Endometrial microvascular endothelial cells (primary cell): ENCODE measurements around the gene GFOD1. TPM values are rescaled to one million over a fixed set of nuclear protein-coding genes. Genes with fewer than 3 reads are reported as not detected.
"Not testable (repeated sequence)": the region's sequence is repeated elsewhere in the genome, so short reads cannot be mapped to it uniquely, and the experiment has no call there.

Source experiments
- in situ Hi-C: cut with HindIII; loops from 2 replicates; pipeline ENCODE4 v1.10.0; 2017; ENCODE audit warnings: low sequenced_read_pairs, low pct_unique_long_range_greater_than_20kb; ENCODE audit errors: inconsistent ontology term
- total RNA-seq: library from RNA; depleted of rRNA; stranded (reverse); fragments of >200 nt; gene quantifications from one replicate; pipeline ENCODE4 v1.2.3, GENCODE V29; 2015; ENCODE audit errors: inconsistent ontology term

Gene GFOD1
- total RNA-seq, 1 donor from 2014 or later = 27.7 TPM

DNA sequence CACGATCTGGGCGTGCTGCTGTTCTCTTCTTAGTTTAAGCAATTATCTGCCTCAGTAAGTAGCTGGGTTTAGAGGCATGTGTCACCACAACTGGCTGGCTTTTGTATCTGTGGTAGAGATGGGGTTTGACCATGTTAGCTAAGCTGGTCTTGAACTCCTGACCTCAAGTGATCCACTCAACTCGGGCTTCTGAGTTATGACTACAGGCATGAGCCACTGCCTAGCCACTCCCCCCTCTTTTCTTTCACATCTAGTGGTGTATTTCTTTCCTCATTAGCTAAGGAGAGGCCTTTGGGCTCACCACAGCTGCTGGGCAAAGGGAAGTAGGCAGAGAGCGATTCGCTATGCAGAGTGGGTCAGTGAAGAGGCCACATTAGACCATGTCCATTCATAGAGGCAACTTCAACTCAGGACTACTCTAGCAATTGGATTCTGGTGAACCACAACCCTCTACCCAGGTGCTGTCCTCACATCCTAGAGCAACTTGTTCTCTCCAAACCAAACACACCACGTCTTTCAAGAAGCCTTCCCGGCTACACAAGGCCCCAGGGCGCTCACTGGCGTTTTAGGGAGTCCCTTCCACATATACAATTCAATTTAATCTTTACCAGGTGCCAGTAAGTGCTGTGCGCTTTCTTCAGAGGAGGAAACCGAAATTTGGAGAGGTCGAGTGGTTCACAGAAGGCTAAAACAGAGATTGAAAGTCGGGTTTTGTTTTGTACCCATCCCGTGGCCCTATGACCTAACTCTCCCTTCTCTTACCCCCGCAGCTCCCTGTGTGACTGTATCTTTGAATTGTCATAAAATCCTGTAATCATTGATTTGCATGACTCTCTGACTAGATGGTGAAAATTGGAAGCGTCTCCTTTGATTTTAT lies 26.5 kb upstream of the GFOD1 start:
- in situ Hi-C loops = no loop called here

DNA sequence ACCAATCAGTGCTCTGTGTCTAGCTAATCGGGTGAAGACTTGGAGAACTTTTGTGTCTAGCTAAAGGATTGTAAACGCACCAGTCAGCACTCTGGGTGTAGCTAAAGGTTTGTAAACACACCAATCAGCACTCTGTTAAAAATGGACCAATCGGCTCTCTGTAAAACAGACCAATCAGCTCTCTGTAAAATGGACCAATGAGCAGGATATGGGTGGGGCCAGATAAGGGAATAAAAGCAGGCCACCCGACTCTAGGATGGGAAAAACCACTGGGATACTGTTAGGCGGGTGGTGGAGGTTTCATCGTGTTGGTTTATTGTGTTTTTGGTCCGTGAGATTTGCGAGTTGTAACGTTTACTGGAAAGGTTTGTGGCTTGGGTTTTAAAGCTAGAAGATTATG lies 25.5 kb upstream of the GFOD1 start:
- in situ Hi-C loops = no loop called here

DNA sequence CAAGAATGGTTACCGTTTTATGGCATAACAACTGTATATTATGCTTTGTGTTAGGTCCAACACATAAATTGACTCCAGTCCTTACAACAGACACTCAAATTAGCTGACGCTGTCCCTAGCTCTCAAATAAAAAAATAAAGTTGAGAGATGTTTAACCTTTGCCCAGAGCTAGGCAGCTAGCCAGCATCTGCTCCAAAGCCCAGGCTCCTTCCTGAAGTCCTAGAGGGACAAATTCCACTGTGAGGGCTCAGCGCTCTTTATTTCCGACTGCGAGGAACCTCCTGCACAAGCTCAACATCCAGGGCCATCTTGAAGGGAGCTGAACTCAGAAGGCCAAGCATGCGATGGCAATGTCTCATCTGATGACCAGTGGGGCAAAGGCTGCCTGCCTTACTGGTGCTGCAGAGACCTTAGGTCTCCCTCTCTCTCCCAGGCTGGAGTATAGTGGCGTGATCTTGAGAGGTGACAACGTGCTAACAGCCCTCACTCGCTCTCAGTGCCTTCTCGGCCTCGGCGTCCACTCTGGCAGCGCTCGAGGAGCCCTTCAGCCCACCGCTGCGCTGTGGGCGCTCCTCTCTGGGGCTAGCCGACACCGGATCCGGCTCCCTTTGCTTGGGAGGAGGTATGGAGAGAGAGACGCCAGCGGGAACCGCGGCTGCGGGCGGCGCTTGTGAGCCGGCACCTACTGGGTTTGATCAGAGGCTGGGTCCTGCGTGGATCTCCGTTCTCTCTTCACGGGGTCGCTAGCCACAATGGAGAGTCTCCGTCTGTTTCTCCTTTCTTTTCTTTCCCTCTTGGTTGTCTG lies 24.7 kb upstream of the GFOD1 start:
- in situ Hi-C loops = no loop called here

DNA sequence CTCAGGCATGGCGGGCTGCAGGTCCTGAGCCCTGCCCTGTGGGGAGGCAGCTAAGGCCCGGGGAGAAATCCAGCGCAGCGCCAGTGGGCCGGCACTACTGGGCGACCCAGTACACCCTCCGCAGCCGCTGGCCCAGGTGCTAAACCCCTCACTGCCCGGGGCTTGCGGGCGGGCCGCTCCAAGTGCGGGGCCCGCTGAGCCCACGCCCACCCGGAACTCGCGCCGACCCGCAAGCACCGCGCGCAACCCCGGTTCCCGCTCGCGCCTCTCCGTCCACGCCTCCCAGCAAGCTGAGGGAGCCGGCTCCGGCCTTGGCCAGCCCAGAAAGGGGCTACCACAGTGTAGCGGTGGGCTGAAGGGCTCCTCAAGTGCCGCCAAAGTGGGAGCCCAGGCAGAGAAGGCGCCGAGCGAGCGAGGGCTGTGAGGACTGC lies 23.8 kb upstream of the GFOD1 start:
- in situ Hi-C loops = not testable (repeated sequence)

DNA sequence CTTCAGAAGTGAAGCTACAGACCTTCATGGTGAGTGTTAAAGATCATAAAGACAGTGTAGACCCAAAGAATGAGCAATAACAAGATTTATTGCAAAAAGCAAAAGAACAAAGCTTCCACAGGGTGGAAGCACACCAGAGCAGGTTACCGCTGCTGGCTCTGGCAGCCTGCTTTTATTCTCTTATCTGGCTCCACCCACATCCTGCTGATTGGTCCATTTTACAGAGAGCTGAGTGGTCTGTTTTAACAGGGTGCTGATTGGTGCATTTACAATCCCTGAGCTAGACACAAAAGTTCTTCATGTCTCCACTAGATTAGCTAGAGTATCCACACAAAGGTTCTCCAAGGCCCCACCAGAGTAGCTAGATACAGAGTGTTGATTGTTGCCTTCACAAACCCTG lies 23.0 kb upstream of the GFOD1 start:
- in situ Hi-C loops = not testable (repeated sequence)

DNA sequence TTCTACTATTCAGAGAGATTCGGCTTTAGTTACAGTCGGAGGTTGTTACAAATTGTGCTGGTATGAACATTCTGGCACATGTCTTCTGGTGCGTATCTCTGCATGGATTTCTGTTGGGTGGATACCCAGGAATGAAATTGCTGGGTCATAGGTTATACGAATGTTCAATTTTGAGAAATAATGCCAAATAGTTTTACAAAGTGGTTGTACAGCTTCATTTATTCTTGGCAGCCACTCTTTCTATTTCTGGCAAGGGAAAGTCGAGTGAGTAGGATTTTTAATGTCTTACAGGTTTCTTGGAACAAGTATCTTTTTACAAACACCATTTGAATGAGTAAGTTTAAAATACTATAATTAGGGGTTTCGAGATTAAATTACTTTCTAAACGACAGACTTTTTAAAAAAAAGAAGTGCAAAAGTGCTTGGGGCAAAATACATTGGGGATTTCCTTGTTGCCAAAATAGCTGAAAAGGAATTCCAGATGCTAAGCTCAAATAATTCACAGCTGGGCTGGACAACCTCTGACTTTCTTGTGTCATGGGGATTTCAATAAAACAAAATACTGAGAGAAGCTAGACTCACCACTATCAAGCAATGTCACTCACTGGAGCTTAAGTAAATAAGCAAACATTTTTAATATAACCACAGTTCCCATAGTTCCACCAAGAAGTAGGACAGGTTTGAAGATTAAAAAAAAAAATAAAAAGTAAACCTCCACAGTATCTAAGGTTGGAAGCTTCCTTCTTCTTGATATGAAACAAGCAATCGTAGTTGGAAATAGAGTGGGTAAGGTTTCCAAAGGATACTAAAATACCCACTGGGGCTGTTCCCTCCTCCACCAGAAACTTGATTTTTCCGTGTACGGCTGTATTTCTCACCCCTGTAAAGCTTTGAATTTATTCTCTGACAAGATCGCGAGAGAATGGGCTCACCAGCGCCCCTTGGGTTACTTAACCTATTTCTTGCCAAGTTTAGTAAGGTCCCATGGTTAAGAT lies 21.6 kb upstream of the GFOD1 start:
- in situ Hi-C loops = loop anchor here (5.0 kb wide), 1 partner anchor 42 kb away; no protein-coding TSS in a partner anchor

DNA sequence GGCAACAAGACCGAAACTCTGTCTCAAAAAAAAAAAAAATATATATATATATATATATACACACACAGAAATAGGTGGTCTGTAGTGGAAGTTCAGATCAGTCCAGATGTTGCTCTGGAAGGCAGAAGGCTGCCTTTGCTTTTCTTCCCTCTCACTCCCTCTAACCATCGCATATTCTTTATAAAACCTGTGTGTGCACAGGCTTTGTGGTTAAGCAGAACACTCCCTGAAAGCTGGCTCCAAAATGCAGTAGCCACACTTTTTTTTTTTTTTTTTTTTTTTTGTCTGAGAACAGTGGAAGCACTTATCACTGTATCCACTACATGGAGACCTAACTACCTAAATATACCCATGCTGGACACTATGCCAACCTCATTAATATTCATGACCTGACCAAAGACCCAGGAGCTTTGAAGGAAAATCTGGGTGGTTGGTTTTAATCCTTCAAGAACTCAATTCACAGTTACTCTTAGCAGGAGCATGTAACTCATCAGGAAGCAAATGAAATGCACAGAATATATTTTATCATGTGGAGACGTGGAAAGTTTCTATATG lies 20.0 kb upstream of the GFOD1 start:
- in situ Hi-C loops = loop anchor here (5.0 kb wide), 1 partner anchor 40 kb away; no protein-coding TSS in a partner anchor

DNA sequence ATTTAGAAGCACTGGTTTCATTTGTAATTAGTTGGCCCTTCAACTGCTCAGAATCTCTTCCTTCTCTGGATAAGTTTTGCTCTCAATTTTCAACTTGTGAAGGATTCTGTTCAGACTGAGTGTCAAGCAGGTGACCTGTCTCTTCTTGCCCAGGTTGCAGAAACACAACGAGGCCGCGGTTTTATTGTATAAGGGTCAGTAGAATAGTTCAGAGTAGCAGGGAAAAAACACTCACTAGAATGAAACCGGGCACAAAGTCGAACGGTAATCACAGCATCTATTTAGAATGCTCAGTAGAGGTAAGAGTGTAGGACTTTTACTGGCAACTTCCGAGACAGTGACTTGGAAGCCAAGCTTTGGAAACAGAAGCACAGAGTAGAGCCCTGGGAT lies 17.9 kb upstream of the GFOD1 start:
- in situ Hi-C loops = loop anchor here (5.0 kb wide), 1 partner anchor 38 kb away; no protein-coding TSS in a partner anchor

DNA sequence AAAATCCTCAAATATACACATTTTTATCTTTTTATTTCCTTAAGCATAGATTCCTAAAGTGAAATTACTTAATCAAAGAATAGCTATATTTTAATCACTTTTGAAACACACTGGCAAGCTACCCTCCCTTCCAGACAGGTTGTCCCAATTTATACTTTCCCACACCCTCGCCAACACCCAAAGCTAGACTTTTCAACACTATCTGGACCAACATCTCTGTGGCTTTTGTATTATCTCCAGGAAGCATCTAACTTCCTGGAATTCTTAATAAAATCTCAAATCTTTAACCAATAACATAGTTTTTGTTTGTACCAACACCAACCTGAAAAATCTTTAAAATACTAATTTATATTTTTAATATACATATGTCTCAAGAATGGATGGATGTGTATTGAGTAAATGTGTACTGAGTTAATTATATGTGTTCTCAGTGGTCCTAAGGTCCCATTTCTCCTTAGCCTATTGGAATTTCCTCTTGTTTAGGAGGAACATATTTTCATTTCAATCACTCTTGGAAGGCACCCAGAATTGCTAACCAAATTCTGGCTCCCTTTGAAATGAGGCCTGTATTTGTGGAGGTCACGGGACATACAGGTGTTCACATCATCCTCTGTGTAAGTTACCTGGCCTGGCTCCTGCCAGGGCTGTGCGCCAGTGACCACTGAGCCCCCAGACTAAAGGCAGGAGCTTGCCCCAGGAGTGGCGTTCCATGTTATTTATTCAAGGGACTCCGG lies 17.4 kb upstream of the GFOD1 start:
- in situ Hi-C loops = loop anchor here (5.0 kb wide), 1 partner anchor 37 kb away; no protein-coding TSS in a partner anchor

DNA sequence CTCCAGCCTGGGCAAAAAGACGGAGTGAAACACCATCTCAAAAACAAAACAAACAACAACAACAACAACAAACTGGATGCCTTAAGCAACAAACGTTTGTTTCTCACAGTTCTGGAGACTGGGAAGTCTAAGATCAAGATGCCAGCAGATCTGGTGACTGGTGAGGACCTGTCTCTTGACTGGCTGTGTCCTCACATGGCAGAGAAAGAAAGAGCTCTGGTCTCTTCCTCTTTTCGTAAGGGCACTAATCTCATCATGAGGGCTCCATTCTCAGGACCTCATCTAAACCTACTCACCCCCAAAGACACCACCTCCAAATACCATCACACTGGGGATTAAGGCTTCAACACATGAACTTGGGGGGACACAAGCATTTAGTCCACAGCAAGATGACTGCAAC lies 13.5 kb upstream of the GFOD1 start:
- in situ Hi-C loops = no loop called here

DNA sequence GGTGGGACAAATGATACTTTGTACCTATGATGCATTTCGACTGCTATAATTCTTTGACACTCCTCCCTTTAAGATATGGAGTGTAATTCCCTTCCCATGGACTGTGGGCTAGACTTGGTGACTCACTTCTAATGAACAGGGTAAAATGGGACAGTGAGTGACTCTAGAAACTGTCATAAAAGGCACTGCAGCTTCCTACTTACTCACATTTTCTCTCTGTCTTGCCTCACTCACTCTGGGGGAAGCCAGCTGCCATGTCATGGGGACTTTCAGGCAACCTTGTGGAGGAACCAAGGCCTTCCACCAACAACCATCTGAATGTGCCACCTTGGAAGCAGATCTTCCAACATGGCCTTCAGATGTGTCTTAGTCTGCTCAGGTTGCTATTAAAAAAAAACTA lies 12.9 kb upstream of the GFOD1 start:
- in situ Hi-C loops = no loop called here

DNA sequence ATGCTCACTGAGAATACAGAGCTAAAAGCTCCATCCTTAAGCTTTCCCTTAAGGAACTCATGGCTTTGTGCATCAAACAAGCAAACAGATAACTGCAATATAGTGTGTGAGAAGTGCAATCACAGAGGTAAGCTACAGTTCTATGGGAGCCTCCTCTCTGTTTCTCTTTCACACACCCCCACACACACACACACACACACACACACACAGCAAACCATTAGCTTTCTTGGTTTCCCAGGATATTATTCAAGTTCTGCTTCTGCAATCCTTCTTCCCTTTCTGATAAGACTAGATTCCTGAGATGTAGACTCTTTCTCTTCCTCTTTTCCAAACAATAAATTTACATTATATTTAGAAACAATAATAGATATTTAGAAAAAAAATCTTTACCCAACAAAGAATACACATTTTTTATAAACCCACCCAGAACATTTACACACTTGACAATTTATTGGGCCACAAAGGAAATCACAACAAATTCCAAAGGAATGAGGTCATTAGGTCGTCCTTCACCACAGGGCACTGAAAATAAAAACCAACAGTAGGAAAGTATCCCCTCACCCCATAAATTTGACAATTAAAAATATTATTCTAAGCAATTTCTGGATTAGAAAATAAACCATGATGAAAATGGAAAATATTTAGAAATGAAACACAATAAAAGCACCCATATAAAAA lies 9.3 kb upstream of the GFOD1 start:
- in situ Hi-C loops = no loop called here

DNA sequence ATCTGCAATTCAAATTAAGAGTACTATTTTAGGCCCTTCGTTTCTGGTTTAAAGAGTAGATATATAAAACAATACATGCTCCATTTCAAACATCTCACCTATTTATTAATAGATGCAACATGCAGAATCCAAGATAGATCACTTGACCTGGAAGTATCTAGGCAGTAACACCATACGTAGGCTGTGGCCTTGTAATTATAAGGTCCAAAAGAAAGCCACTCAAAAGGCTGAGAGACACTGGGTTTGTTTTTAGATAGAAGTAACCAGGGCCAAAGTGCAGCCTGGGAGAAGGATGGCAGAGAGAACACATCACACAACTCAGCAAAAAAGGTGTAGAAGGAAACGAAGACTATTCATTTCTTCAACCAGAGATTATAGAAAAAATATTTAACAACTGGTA lies 8.4 kb upstream of the GFOD1 start:
- in situ Hi-C loops = no loop called here

DNA sequence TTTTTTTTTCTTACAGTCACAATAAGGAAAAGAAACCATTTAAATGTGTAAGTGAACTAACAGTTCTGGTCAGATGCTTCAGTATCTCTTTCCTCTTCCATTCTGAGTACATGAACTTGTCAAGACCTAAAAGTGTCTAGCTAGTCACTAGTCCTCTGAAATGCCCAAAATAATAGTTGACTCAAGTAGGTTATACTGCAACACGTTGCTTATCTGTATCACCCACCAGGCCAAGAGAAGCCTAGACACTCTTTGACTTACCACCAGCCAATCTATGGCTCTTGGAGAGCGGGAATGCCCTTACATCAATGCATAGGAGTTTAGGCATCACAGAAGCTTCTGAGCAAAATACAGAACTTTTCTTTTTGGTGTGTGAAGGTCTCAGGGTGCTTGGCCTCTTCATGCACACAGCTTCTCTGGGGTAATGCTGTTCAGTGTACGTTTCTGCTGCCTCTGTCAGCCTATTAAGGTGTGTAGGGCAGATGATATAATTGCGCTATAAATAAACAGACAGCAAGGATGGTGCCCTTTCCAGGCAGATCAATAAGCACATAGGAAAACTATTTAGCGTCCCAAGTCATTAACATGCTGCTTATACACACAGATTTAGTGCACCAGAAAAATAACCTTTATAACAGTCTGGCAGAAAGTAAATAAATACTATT lies 7.8 kb upstream of the GFOD1 start:
- in situ Hi-C loops = no loop called here

DNA sequence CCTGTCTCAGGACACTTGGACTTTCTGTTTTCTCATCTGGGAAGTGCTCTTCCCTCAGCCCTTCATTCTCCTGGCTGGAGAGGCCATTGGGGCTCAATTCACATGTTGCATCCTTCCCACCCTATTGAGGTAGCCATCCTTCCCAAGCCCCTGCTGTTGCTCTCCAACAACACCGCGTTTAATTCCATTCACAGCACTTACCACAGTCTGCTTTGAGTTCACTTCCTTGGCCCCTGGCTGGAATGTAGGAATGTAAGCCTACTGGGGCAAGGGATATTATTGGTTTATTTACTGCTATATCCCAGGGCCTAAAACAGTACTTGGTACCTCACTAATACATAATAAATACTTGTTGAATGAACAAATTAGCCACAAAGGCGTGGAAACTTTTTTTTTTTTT lies 6.7 kb upstream of the GFOD1 start:
- in situ Hi-C loops = no loop called here

DNA sequence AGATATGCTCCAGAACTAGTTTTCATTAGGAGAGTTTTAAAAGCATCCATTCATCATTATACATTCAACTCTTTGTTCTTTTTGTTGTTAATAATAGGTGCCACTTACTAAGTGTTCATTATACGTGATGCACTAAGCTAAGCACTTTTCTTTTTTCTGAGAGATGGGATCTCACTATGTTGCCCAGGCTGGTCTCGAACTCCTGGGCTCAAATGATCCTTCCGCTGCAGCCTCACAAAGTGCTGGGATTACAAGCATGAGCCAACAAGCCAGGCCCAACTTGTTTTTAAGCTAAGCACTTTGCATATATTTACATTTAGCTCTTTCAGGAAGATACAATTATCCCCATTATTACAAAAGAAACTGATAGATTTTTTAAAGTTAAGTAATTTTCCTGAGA lies 5.7 kb upstream of the GFOD1 start:
- in situ Hi-C loops = no loop called here

DNA sequence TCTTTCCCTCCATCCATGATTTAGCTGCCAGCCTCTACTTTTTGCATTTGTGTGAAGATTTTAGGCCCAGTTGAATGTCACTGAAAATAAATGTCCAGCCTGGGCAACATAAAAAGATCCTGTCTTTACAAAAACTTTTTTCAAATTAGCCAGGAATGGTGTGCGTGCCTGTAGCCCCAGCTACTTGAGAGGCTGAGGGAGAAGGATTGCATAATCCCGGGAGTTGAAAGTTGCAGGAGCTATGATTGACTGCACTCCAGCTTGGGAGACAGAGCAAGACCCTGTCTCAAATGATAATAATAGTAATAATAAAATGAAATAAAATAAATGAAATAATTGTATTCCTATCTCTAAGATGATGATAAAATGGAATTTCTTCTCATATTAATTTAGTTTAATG lies 5.0 kb upstream of the GFOD1 start:
- in situ Hi-C loops = no loop called here
